GM19438 (cell line): ENCODE measurements around the gene MX1.
"Not testable (repeated sequence)": the region's sequence is repeated elsewhere in the genome, so short reads cannot be mapped to it uniquely, and the experiment has no call there.

ENCODE experiments used
- ATAC-seq: cut with Tn5 transposase; IDR thresholded peaks from one replicate; pipeline ENCODE4 v1.9.1; 2021; ENCODE audit warnings: low read depth; ENCODE audit not compliant: unreplicated experiment

MX1 gene

DNA sequence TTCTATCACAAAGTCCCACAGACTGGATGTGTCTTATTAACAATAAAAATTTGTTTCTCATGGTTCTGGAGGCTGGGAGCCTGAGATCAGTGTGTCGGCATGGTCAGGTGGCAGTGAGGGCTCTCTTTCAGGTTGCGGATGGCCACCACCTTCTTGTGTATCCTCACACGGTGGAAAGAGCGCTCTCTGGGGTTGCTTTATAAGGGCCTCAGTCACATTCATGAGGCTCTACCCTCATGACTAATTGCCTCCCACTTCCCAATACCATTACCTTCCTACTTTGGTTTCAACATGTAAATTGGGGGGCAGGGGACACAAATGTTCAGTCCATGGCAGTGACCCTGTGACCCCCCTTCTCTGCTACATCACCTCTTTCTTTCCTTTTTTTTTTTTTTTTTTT is 20.7 kb upstream of the MX1 start:
- ATAC-seq: no peak

- no peak for ATAC-seq
Measured at GRCh38 chr21:41406340-41406739, 19.7 kb upstream of the MX1 start.

- ATAC-seq: no peak
Measured at GRCh38 chr21:41407541-41408460, 18.2 kb upstream of the MX1 start.

- no peak for ATAC-seq
Measured at GRCh38 chr21:41410361-41410760, 15.7 kb upstream of the MX1 start.

DNA sequence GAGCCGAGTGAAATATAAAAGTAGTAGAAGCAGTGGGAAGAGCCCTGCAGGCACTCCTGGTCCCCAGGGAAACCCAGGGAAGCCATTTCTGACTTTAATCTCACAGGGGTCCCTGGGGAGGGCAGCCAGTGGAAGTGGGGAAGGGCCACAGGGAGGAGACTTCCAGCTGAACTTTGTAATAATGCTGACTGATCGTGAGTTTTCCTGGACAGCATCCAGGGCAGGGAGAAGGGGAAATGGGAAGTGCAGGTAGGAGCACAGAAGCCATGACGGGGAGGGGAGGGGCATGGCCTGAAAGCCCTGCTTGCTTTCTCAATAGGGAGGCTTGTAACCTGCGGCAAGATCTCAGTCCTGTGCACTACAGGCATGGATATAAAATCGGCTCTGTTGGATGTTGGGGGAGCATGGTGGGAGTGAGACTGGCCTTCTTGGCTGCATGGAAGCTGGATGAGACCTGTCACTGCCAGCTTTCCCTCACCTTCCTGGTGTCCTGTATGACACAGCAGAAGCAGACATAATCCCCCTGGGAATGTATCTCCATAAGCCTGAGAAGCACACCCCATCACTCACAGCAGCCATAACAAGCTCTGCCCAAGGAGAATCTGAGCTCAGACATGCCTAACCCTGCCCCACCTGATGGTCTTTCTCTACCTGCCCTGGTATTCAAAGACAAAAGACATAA is 15.1 kb upstream of the MX1 start:
- no peak for ATAC-seq

GRCh38 chr21:41411449-41412089 is 14.5 kb upstream of the MX1 start:
- ATAC-seq: no peak

GRCh38 chr21:41417505-41417904 is 8.5 kb upstream of the MX1 start:
- not testable (repeated sequence) for ATAC-seq

GRCh38 chr21:41418393-41418792 is 7.6 kb upstream of the MX1 start:
- ATAC-seq: no peak

DNA sequence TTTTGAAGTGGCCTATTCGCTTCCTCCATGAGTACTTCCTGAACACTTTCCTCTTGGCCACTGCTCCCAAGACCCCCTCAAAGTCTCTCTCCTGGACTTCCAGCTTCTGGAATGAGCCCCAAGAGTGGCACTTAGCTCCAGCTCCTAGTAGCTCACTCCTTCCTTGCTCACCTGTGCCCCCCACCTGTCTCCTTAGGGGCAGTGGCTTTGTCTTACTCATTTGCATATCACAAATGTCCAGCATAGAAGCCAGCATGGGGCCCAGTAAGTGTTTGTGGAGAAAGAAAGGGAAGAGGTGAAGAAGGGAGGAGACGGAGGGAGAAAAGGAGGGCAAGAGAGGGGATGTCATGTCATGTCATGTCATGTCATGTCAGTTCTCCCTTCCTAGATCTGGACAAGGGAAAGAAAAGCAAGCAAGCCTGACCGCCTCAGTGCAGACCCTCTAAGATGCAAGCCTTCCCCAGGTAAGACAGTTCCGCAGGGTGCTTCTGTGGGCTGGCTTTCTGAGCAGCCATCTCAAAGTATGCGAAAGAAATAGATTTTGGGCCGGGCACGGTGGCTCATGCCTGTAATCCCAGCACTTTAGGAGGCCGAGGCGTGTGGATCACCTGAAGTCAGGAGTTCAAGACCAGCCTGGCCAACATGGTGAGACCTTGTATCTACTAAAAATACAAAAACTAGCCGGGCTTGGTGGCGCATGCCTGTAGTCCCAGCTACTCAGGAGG is 6.9 kb upstream of the MX1 start:
- ATAC-seq: no peak

- peak; percentile 57 for ATAC-seq
Measured at GRCh38 chr21:41419921-41420862, 5.8 kb upstream of the MX1 start.

DNA sequence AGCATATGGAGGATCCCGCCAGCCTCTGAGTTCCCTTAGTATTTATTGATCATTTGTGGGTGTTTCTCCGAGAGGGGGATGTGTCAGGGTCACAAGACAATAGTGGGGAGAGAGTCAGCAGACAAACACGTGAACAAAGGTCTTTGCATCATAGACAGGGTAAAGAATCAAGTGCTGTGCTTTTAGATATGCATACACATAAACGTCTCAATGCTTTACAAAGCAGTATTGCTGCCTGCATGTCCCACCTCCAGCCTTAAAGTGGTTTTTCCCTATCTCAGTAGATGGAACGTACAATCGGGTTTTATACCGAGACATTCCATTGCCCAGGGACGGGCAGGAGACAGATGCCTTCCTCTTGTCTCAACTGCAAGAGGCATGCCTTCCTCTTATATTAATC is 5.0 kb upstream of the MX1 start:
- ATAC-seq: not testable (repeated sequence)

- ATAC-seq: no peak
Measured at GRCh38 chr21:41422546-41423304, 3.3 kb upstream of the MX1 start.

GRCh38 chr21:41423305-41423636 is 2.8 kb upstream of the MX1 start:
- ATAC-seq: not testable (repeated sequence)

DNA sequence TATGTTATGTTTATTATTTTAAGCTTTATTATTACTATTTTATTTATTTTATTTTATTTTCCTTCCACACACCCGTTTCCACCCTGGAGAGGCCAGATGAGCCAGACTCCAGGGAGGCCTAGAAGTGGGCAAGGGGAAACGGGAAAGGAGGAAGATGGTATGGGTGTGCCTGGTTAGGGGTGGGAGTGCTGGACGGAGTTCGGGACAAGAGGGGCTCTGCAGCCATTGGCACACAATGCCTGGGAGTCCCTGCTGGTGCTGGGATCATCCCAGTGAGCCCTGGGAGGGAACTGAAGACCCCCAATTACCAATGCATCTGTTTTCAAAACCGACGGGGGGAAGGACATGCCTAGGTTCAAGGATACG is 468 bp upstream of the MX1 start:
- ATAC-seq: no peak

GRCh38 chr21:41426676-41427404 is 801 bp downstream of the MX1 start:
- no peak for ATAC-seq

GRCh38 chr21:41427556-41427955 is 1.5 kb downstream of the MX1 start:
- ATAC-seq: no peak

DNA sequence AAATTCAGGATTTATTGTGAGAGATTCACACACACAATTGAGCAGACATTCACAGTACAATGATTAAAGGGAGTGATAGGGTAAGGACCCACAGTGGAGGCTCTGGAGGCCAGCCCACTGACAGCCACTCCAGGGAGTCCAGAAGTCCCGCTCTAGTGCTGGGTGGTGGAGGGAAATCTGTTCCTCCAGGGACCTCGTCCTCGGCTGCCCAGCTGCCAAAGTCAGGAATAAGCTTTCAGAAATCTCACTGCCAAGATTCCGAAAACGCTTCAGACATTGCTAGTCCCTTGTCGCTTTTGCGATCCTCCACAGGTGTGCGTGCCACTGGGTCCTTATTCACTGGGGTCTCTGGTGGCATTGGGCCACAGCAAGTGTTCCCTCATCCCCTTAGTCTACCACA is 2.3 kb downstream of the MX1 start:
- no peak for ATAC-seq

DNA sequence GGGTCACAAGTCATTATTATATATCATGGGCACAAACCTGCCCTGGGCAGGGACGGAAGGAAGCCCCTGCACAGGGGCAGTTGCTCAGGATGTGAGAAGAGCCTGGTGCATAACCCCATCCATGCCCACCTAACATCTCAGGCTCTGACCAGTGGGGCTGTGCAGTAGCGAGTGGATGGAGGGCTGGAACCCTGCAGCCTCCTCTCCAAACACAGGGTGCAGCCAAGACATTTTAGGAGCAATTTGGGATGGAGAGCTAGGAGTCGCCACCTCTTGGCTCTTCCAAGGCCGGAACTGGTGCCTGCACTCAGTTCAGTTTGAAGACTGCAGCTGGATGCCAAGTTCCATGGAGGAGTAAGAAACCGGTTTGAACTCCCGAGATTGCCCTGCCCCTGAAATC is 2.8 kb downstream of the MX1 start:
- no peak for ATAC-seq

- ATAC-seq: no peak
Measured at GRCh38 chr21:41429305-41429704, 3.3 kb downstream of the MX1 start.
